ENCODE measurements around the gene AP4S1.

DNA sequence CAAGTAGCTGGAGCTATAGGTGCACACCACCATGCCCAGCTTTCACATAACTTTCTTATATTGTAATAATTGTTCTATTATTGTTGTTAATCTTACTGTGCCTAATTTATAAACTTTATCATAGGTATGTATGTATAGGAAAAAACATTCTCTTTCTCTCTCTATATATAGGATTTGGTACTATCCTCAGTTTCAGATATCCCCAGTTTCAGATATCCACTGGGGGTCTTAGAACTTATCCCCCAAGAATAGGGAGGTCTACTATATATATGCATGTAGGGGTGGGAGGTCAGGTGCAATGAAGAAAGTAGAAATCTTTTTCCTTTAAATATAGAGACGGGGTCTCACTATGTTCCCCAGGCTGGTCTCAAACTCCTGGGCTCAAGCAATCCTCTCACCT lies 71.6 kb downstream of the AP4S1 start:
- TF ChIP-seq POLR2AphosphoS5 (IDR thresholded peaks at IDR 0.05; ENCODE audit: low read depth, low read length) (no peak), REST (IDR thresholded peaks at IDR 0.05; ENCODE audit: insufficient read depth in 1 of 2, low read depth in 2 of 2, low read length in 1 of 2) (no peak), SIN3A (IDR thresholded peaks at IDR 0.05; ENCODE audit: borderline replicate concordance, insufficient read depth, low read depth, low read length) (no peak)
- TF ChIP-seq, protein P1, sequence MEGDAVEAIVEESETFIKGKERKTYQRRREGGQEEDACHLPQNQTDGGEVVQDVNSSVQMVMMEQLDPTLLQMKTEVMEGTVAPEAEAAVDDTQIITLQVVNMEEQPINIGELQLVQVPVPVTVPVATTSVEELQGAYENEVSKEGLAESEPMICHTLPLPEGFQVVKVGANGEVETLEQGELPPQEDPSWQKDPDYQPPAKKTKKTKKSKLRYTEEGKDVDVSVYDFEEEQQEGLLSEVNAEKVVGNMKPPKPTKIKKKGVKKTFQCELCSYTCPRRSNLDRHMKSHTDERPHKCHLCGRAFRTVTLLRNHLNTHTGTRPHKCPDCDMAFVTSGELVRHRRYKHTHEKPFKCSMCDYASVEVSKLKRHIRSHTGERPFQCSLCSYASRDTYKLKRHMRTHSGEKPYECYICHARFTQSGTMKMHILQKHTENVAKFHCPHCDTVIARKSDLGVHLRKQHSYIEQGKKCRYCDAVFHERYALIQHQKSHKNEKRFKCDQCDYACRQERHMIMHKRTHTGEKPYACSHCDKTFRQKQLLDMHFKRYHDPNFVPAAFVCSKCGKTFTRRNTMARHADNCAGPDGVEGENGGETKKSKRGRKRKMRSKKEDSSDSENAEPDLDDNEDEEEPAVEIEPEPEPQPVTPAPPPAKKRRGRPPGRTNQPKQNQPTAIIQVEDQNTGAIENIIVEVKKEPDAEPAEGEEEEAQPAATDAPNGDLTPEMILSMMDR (IDR thresholded peaks at IDR 0.05): no peak

Measured in Panc1 (cell line).